ENCODE measurements around the gene RPN2.
A peak's percentile ranks its signal among the peaks of the same experiment; 100 is the strongest.
"Not testable (repeated sequence)": the region's sequence is repeated elsewhere in the genome, so short reads cannot be mapped to it uniquely, and the experiment has no call there.

The RPN2 gene

DNA sequence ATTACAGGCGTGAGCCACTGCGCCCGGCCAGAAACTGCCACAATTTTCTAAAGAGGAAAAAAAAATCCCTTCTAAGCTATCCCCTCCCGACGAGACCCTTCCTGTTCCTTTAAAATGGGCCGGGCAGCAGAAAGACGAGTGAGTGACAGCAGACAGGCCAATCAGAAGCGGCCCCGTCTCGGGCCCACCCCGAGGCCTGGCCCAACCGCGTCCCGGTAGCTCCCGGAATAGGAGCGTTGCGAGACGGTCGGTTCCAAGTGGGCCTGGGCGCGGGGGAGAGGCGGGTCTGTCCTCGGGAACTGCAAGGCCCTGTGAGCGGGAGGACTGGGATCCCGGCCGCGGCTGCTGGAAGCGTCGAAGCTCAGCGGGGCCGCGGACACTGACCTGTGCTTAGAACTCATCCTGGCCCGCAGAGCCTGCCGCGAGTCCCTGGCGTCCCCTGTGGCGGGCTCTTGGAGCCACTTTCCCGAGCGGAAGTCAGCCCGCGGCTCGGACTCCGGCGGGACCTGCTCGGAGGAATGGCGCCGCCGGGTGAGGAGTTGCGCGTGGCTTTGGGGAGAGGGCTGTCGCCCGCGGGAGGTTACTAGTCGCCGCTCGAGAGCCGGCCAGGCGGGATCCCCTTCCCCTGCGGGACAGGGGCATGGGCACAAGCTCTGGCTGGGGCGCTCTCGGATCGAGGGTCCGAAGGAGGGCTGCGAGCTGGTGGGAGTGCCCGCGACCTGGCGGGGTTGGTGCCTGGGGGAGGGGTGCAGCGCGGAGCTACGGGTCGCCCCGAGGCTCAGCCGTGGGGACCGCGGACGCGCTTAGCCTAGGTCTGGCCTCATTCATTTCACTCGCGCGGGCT, at the start of gene RPN2, which contains the start of gene MROH8:
Gene RPN2 (plus strand): TSS at position 492 of the 844 bp plus-strand sequence. CDS start 27 bp downstream, at position 519.
Gene MROH8 (minus strand): TSS at position 710 of the 844 bp plus-strand sequence.
- peak; percentile 93 for DNase-seq

DNA sequence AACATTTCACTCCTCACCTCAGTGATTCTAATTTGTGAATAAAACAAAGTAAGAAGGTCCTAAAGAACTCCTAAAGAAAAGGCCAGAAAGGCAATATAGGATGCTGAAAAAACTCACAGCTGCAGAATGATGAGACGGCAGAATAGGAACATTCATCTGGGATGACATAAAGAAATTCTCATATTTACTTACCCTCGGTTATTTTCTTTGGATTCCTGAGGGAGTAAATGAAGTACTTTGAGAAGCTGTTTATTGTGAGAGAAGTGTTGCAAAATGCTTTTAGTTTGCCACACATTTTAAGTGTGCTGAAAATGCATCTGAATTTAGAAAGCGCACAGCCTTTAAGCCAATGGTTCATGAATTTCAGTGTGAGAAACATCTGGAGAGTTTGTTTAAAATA, 47.6 kb upstream of the RPN2 start:
- DNase-seq, result no peak

DNA sequence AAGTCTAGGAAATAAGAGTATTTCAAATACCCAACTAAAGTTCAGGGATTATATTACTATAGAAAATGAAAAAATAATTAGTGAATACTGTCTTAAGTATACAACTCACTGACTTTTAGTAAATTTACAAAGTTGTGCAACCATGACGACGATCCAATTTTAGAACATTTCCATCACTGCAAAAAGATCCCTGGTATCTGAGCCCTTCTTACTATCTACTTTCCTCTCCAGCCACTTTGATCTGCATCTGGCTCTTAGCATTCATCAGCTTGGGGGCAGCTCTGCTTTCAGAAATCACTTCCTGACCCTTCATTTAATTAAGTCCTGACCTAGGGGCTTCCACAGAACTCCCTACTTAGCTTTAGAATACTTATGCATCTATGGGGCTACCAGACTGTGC, 45.2 kb upstream of the RPN2 start:
- no peak for DNase-seq

DNA sequence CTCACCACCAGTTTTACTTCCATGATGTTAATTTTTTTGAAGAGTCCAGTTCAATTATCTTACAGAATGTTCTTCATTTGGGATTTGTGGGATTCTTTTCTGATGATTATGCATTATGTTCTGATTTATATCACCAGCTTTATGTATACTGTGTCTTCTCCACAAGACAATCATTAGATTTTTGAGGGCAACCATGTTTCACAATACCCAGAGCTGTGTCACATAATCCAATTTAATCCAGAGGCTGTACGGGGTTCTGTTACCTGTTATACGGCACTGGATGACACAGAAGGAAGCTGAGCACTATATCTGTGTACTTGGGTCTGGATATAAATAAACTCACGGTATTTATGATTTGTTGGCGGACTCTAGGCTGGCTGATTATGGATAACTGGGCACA, 41.6 kb upstream of the RPN2 start:
- no peak for DNase-seq

GRCh38 chr20:37142708-37143107, 36.4 kb upstream of the RPN2 start:
- no peak for DNase-seq

DNA sequence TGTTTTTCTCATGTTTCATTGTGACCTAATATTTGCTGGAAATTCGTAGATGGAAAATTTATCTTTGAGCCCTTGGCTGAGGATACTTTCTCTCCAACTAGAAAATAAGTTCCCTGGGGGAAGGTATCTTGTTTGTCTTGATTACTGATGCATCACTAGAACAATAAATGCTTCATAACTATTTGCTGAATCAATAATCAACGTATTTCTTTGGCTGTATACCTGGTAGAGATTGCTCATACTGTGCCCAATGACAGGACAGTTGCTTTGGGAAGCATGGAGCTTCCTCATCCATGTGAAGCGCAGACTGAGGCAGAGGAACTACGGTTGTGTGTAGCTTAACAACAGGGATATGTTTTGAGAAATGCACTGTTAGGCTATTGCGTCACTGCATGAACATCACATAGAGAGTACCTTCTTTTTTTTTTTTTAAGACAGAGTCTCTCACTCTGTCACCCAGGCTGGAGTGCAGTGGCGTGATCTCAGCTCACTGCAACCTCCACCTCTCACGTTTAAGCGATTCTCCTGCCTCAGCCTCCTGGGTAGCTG, 34.2 kb upstream of the RPN2 start:
- DNase-seq, result no peak

DNA sequence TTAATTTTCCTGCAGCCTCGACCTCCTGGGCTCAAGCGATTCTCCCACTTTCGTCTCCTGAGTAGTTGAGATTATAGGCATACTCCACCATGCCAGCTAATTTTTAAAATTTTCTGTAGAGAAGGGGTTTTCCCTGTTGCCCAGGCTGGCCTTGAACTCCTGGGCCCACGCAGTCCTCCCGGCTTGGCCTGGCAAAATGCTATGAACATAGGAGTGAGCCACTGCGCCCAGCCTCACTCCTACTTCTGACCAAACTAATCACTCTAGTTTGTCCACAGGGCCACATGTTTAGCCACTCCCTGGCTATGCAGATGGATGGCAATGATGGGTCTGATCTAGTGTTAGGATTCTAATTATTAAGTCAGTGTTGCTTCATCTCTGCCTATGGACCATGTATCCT, 31.9 kb upstream of the RPN2 start:
- DNase-seq, result no peak

GRCh38 chr20:37150864-37151263, 28.3 kb upstream of the RPN2 start:
- DNase-seq, result not testable (repeated sequence)

DNA sequence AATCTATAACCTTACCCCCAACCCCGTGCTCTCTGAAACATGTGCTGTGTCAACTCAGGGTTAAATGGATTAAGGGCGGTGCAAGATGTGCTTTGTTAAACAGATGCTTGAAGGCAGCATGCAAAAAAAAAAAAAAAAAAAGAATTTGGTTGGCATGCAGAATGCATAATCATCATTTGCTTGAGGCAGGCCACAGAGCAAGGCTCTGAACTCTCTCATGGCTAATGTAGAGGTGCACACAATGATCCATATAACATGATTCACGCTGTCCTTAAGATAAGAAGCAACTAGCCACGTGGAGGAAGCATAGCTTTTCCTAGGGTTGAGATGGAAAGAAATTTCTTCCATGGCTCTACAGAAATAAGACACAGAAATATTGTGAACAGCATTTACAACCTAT, 27.6 kb upstream of the RPN2 start:
- DNase-seq, result no peak

DNA sequence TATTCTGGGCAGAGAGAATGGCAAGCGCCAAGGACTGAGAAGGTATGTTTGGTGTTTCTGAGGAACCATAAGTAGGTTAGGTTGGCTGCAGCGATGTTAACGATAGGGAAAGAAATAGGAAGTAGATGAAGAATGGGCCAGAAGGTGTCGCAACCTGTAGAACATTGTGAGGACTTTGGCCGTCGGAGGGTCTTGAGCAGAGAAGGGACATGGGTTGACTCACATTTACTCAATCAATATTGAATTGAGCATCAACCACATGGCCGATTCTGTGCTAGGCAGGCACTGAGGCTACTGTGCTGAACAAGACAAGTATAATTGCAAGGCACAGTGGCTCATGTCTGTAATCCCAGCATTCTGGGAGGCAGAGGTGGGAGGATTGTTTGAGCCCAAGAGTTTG, 26.8 kb upstream of the RPN2 start:
- DNase-seq, result no peak

- no peak for DNase-seq
These were observed 24.3 kb upstream of the RPN2 start for GRCh38 chr20:37154684-37155298.

DNA sequence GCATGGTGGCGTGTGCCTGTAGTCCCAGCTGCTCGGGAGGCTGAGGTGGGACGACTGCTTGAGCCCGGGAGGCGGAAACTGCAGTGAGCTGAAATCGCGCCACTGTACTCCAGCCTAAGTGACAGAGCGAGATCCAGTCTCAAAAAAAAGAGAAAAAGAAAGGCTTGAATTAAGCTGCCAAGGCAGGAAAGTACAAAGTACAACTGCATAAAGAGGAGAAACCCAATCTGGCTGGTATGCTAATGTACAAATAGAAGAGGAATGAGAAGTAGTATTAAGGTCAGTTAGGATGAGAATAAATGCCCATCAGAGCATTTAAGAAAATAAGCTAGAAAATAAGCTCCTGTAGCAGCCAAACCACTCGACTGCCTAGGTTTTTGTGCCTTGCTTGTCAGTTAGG, 23.1 kb upstream of the RPN2 start:
- no peak for DNase-seq

DNA sequence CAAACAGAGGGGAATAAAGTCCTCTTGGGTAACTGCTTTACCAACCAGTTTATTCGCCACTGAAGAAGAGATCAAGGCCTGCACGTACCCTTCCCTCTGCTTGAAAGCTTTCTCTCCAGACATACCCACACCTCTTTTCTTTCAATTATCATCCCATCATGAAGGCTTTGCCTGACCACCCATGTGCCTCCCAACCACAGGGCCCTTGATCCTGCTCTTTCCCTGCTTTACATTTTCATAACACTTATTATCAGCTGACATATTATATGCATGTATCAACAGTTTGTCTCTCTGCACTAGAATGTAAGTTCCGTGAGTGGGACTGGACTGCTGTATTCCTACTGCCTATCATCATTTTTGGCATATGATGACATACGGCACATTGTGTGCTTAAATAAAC, 20.9 kb upstream of the RPN2 start:
- DNase-seq, result no peak

DNA sequence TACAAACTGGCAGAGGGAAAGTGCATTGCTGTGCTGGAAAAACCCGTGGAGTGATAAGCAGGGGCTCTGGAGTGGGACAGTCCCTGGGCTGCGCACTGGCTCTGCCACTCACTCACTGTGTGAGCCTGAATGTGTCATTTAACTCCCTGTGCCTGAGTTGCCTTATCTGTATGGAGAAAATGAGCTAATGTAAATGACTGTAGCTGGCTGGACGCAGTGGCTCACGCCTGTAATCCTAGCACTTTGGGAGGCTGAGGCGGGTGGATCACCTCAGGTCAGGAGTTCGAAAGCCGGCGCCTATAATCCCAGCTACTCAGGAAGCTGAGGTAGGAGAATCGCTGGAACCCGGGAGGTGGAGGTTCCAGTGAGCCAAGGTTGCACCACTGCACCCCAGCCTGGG, 18.4 kb upstream of the RPN2 start:
- DNase-seq, result no peak

DNA sequence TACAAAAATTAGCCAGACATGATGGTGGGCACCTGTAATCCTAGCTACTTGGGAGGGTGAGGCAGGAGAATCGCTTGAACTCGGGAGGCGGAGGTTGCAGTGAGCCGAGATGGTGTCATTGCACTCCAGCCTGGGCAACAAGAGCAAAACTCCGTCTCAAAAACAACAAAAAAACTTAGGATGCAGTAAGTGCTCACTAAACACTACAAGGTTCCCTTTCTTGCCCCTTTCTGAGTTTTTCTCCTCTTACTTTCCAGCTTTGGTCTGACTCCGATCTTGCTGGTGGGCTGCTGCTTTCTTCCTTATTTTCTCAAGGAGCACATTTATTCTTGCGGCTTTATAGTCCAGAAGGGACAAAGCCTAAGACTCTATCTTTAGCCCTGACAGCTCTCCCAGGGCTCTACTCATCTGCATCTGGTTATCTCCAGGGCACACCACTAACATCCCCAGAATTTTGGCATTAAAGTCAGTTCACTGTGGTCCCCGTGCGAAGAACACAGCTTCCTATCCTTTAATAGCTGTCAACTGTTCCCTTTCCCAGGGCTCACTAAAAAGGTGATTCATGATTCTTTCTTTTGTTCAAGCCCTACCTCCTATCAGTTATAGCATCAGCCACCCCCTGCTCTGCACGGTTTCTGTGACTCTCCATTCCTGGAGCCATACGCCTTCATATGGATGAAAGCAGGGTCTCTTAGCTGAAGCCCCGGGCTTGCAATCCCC, 17.1 kb upstream of the RPN2 start:
- DNase-seq, result no peak

DNA sequence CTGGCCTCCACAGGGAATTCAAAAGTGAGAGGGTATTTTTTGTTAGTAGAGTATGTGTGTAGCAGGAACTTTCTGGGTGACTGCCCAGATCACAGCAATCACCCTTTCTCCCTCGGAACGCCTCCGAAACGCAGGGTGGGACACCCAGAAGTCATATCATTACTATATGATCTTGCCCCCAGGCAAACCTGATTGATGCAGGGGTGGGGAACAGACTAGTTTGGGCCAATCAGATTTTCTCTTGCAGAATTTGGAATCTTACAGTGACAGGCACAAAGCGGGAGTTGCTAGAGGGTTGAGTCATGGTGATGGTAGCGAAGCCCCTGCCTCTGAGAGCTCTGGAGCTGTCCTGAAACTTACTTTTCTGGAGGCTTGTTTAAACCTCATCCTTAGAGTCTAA, 16.5 kb upstream of the RPN2 start:
- DNase-seq, result no peak

DNA sequence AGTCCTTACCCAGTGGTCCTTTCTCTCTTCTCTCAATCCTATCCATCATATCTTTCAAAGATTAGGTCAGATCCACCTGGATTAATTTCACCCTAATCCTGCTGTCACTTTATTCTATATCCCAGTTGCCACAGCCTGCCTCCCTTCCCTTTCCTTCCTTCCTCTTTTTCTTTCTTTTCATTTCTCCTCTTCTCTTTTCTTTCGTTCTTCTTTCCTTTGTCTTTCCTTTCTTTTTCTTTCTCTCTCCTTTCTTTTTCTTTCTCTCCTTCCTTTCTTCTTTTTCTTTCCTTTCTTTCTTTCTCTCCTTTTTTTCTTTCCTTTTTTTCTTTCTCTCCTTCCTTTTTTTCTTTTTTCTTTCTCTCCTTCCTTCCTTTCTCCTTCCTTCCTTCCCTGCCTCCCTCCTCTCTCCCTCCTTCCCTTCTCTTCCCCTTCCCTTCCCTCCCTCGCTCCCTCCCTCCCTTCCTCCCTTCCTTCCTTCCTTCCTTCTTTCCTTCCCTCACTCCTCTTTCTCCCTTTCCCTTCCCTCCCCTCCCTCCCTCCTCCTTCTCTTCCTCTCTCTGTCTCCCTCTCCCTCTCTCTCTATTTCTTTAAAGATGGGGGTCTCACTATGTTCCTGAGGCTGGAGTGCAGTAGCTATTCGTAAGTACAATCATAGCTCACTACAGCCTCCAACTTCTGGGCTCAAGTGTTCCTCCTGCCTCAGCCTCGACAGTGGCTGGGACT, 15.1 kb upstream of the RPN2 start:
- no peak for DNase-seq

- no peak for DNase-seq
These were observed 14.1 kb upstream of the RPN2 start for GRCh38 chr20:37165031-37165430.

GRCh38 chr20:37166867-37167266, 12.3 kb upstream of the RPN2 start:
- no peak for DNase-seq

DNA sequence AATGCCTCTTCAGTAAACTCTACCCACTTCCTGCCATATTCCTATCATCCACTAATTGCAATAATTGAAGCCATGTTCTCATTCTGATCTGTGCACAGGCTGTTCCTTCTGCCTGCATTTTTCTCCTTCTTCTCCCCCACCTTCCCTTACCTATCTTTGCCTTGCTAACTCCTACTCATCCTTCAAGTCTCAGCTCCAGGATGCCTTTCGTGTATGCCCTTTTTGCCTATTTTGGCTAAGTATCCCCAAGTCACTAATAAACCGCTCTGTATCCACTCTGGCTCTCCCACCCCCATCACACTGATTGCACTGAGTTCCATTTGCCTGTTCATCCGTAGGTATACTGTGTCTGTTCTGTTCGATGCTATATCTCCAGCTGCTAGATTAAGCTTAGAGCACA, 6.3 kb upstream of the RPN2 start:
- no peak for DNase-seq

DNA sequence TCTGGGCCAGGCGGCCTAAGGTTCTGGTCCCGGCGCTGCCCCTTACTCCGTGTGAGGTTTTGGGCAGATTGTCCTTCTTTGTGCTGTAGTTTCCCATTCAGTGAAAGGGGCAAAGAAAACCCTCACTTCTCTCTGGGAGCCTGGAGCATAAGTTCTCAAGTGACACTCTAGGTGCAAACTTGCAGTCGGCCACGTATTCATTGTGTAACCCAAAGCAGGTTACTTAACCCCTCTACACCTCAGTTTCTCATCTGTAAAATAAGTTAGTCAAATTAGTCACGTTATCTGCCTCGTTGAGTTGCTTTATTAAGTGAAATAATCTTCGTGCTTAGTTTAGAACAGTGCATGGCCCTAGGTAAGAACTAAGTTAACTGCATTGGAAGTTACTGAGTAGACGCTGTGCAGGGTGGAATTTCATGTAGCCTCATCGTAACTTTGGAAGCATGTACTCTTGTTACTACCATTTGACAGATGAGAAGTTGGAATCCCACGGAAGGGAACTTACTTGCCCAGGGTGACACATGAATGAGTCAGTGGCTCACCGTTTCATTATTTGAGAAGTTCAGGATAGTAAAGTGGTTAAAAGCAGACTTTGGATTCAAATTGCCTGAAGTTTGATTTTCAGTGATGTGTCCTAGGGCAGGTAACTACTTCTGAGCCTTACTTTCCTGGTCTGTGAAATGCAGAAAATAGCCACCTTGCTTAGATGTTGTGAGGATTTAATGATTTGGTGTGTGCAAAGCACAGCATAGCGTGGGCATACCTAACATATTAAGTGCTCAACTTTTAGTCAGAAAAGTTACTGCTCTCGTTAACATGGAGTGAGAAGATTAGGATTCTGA, 774 bp downstream of the RPN2 start:
- DNase-seq, result no peak

DNA sequence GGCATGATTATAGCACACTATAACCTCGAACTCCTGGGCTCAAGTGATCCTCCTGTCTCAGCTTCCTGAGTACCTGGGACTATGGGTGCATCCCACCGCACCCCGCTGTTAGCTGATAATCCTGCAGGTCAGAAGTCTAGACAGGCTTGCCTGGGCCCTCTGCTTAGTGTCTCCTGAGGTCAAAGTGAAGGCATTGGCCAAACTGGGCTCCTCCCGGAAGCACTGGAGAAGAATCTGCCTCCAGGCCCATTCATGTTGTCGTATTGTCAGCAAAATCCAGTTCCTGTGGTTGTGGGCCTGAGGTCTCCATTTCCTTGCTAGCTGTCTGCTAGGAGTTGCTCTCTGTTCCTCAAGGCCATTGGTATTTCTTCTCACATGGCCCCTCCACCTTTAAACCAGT, 6.6 kb downstream of the RPN2 start:
- no peak for DNase-seq

All from activated CD4-positive, CD25-positive, alpha-beta regulatory T cell treated with anti-CD3 and anti-CD28 coated beads, Interleukin-2, amount 50 U/mL, for 72 hours (primary cell).